ENCODE results near the gene ZC3H18.
A peak's percentile ranks its signal among the peaks of the same experiment; 100 is the strongest.

The ZC3H18 gene

DNA sequence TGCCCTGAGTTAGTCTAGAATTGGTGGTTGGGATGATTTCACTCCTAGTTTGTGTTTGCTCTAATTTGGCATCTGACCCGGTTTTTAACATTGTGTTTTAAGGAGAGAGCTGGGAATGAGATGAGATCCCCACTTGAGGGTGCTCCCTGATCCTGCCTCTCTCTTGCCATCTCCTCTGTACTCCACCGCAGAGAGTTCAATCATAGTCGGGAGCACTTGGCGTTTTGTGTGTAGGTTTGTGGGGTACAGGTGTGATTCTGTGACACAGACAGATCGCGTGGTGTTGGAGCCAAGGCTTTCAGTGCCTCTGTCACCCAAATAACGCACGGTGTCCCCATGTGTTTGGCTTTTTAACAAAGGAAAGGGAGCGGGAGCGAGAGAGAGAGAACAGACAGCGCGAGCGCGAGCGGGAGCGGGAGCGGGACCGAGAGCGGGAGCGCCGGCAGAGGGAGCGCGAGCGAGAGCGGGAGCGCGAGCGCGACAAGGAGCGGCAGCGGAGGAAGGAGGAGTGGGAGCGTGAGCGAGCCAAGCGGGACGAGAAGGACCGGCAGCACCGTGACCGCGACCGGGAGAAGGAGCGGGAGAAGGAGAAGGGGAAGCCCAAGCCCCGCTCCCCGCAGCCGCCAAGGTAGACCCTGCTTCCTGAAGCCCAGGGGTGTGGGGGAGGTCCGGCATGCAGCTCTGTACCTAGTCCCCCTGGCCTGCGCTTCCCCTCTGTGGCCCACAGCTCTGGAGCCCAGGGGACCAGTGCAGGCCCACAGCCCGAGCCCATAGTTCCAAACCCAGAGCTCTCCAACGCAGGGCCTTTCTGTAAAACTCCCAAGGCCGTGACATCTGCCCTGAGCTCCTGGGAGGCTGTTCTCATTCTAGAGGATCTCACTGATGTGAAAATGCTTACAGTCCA is 41.0 kb downstream of the ZC3H18 start:
- DNase-seq (no peak), ATAC-seq (no peak)
- Mint-ChIP-seq H3K9me3 (no peaks in the 10 kb centered on the region), H3K27me3 (no peaks in the 10 kb centered on the region), H3K4me1 (no peaks in the 10 kb centered on the region), H3K4me3 (no peak overlapping the region), H3K36me3 (ENCODE audit: low read depth) (peaks cover 31% of the 10 kb centered on the region), H3K27ac (no peak overlapping the region)

DNA sequence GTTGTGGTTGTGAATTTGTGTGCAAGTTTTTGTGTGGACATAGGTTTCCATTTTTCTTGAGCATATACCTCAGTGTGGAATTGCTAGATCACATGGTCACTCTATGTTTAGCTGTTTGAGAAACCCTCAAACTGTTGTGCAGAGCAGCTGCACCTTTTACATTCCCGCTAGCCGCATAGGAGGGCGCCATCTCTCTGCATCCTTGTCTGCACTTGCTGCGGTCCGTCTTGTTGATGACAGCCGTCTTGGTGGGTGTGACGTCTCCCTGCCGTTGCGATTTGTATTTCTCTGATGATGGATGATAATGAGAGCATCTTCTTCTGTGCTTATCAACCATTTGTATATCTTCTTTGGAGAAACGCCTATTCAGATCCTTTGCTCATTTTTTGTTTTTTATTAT is 43.1 kb downstream of the ZC3H18 start:
- DNase-seq (no peak), ATAC-seq (no peak)
- no peaks in the 10 kb centered on the region for H3K9me3 Mint-ChIP-seq
- no peaks in the 10 kb centered on the region for H3K27me3 Mint-ChIP-seq
- no peaks in the 10 kb centered on the region for H3K4me1 Mint-ChIP-seq
- H3K4me3 Mint-ChIP-seq: no peak overlapping the region
- H3K27ac Mint-ChIP-seq: peak overlapping the region; percentile 3
- peaks cover 22% of the 10 kb centered on the region for H3K36me3 Mint-ChIP-seq (ENCODE audit: low read depth)

DNA sequence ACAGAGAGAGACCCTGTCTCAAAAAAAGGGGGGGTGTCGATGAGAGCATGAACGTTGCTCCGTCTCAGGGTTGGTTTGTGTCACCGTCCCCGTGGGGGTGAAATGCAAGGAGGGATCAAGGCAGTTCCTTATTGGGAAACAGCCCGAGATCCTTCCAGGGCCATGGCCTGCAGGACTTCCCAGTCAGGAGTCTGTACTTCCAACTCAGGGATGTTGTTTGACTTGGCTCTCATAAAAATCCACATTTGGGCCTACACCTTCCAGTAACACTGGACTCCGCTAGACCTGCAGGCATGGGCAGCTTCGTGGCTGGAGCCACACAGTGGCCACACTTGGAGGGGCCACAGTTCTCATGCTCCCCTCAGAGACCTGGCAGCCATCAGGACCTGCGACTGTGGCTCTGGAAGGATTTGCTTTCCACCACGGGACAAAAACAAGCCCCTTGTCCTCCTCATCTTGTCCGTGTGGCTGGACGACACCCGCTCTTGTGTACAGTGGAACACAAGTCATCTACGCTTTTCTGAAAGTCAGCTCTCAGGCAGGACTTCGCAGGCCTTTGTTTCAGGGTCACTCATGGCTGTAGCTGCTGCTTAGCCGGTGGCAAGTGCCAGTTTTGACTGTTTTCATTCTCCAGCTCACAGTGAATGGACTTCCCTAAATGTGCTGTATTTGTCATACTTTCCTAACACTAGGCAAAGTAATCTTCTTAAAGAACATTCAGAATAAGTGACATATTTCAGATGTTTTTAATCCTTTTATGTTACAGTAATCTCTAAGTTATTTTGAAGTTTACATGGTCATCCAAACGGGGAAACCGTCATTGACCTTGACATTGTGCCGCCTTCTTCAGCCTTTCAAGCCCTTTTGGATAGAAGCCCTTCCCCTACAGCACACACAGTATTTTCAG is 44.0 kb downstream of the ZC3H18 start:
- H3K4me1 Mint-ChIP-seq: peaks cover 7% of the 10 kb centered on the region
- no peaks in the 10 kb centered on the region for H3K27me3 Mint-ChIP-seq
- ATAC-seq (no peak), DNase-seq (no peak)
- H3K27ac Mint-ChIP-seq: no peak overlapping the region
- H3K9me3 Mint-ChIP-seq: no peaks in the 10 kb centered on the region
- no peak overlapping the region for H3K4me3 Mint-ChIP-seq
- peaks cover 22% of the 10 kb centered on the region for H3K36me3 Mint-ChIP-seq (ENCODE audit: low read depth)

GRCh38 chr16:88614818-88615580 is 44.8 kb downstream of the ZC3H18 start:
- ATAC-seq (no peak), DNase-seq (no peak)
- Mint-ChIP-seq H3K9me3 (no peaks in the 10 kb centered on the region), H3K36me3 (ENCODE audit: low read depth) (peaks cover 20% of the 10 kb centered on the region), H3K27me3 (no peaks in the 10 kb centered on the region), H3K4me1 (peaks cover 16% of the 10 kb centered on the region), H3K4me3 (no peak overlapping the region), H3K27ac (no peak overlapping the region)

DNA sequence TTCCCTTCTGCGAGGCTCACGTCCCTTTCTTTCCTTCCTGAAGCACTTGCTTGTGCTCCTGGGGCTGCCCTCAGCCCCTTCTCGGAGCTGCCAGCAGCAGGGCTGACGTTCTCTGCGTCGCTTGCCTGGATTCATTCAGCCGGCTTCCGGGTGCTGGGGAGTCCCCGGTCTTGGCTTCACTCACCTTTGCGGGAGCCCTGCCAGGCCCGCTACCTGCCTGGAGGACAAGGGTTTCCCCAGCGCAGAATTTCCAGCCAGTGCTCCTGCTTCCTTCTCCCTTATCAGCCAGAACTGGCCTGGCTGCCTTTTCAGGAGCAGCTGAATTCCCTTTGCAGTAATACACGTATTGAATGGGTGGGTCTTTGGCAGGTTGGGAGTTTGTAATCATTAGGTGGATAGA is 46.1 kb downstream of the ZC3H18 start:
- Mint-ChIP-seq H3K36me3 (ENCODE audit: low read depth) (peaks cover 20% of the 10 kb centered on the region), H3K27ac (no peak overlapping the region), H3K4me1 (peaks cover 25% of the 10 kb centered on the region), H3K4me3 (no peak overlapping the region), H3K9me3 (no peaks in the 10 kb centered on the region), H3K27me3 (no peaks in the 10 kb centered on the region)
- no peak for DNase-seq
- no peak for ATAC-seq

- no peak overlapping the region for H3K4me3 Mint-ChIP-seq
- H3K9me3 Mint-ChIP-seq: no peaks in the 10 kb centered on the region
- DNase-seq (no peak), ATAC-seq (no peak)
- H3K36me3 Mint-ChIP-seq (ENCODE audit: low read depth): peaks cover 20% of the 10 kb centered on the region
- H3K27ac Mint-ChIP-seq: no peak overlapping the region
- H3K4me1 Mint-ChIP-seq: peaks cover 29% of the 10 kb centered on the region
- H3K27me3 Mint-ChIP-seq: no peaks in the 10 kb centered on the region
Measured at GRCh38 chr16:88616736-88617135, 46.5 kb downstream of the ZC3H18 start.

DNA sequence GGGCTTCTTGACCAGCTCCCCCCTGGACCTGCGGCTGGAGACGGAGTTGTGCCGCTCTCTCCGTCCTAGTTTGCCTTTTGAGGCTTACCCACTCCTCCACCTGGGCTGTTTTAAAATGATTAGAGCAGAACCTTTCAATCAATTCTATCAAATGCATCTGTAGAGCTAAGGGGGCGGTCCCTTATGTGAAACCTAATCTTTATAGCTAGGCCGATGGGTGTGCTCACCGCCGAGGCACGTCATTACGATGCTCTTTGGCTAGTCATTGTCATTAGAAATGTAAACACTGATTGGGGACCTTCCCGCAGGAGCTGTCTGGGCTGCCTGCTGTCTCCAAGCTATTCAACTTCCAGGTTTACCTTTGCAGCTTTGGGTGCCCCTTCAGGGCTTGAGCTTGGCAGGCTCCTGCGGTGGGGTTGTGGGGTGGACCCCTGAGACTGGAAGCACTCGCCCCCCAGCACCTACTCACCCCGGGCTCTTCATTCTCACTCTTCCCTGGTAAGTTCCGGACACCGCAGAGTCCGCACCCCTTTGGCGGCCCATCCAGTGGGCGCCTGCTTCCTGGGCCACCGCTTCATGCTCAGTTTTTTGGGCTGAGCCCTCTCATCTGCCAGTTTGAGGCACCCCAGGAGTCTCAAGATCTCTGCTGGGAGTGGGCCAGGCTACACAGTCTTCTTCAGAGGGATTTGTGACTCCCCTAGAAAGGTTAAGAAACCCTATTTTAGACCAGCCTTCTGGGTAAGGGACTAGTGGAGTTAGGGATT is 47.2 kb downstream of the ZC3H18 start:
- DNase-seq (no peak), ATAC-seq (no peak)
- Mint-ChIP-seq H3K4me1 (peaks cover 31% of the 10 kb centered on the region), H3K36me3 (ENCODE audit: low read depth) (peaks cover 24% of the 10 kb centered on the region), H3K27ac (no peak overlapping the region), H3K27me3 (no peaks in the 10 kb centered on the region), H3K4me3 (no peak overlapping the region), H3K9me3 (no peaks in the 10 kb centered on the region)

DNA sequence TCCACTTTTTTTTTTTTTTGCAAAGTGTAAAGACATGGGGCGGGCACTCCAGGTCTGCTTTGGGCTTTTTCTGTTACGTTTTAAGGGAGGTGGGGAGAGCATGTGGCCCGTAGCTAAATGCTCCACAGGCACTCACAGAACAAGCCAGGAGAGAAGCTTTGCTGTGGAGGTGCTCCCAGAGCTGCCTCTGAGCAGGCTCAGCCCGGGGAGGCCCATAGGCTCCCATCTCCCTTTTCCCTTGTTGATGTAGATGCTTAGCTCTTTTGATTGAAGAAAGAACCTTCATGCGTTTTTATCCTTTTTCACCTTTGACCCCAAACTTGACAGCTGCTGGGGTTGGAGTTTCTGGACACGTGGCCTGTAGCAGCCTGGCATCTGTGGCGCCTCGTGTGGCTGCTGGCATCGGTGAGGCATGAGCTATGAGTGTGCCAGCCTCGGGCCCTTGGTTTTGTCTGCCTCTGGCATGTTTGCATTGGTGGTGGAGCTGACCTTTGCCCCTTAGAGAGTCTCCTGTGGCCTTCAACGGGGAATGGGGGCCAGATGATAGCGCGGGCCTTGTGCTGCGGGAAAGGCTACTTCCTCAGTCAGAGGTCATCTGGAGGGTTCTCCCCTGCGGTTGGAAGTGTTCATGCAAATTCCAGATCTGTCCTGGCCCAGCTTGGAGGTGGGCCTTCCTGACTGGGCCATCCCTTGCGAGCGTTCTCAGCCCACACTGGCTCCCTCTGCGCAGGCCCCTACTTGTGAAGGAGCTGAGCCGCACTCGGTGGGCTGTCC is 48.2 kb downstream of the ZC3H18 start:
- Mint-ChIP-seq H3K27ac (no peak overlapping the region), H3K36me3 (ENCODE audit: low read depth) (peaks cover 22% of the 10 kb centered on the region), H3K4me3 (no peak overlapping the region), H3K9me3 (no peaks in the 10 kb centered on the region), H3K4me1 (peaks cover 31% of the 10 kb centered on the region), H3K27me3 (no peaks in the 10 kb centered on the region)
- no peak for ATAC-seq
- DNase-seq: no peak

DNA sequence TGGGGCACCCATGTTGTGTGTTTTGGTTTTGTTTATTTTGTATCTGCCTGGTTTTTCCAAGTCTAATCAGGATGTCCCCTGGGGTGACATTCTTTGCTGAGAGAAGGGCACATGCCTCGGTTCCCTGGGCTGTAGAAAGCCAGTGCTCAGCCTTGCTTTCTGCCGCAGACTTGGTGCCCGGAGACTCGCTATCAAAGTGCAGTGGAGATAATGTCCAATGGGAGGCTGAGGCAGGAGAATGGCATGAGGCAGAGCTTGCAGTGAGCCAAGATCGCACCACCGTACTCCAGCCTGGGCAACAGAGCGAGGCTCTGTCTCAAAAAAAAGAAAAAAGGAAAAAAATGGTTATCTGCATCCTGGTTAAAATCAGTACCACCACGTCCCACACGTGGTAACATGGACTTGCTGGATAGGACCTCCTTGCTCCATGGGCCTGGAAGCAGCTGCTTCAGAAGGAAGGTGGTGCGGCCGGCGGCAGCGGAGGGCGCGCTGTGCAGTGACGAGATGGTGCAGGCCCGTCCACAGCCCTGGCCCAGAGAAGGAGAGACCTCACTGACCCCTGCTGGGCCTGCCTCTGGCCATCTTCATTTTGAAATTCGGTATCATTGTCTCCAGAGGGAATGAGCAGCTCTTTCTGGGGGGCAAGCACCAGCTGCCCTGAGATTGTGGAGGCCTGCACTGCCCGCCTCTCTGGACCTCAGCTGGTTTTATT is 48.9 kb downstream of the ZC3H18 start:
- DNase-seq (no peak), ATAC-seq (no peak)
- peaks cover 31% of the 10 kb centered on the region for H3K4me1 Mint-ChIP-seq
- peaks cover 21% of the 10 kb centered on the region for H3K36me3 Mint-ChIP-seq (ENCODE audit: low read depth)
- H3K4me3 Mint-ChIP-seq: no peak overlapping the region
- no peaks in the 10 kb centered on the region for H3K27me3 Mint-ChIP-seq
- no peaks in the 10 kb centered on the region for H3K9me3 Mint-ChIP-seq
- no peak overlapping the region for H3K27ac Mint-ChIP-seq

GRCh38 chr16:88619859-88620815 is 49.9 kb downstream of the ZC3H18 start:
- ATAC-seq: peak; percentile 76
- peak; percentile 44 for DNase-seq
- Mint-ChIP-seq H3K36me3 (ENCODE audit: low read depth) (peaks cover 21% of the 10 kb centered on the region), H3K9me3 (no peaks in the 10 kb centered on the region), H3K27me3 (no peaks in the 10 kb centered on the region), H3K27ac (peak overlapping the region; percentile 74), H3K4me1 (peaks cover 31% of the 10 kb centered on the region), H3K4me3 (no peak overlapping the region)

- Mint-ChIP-seq H3K27ac (no peak overlapping the region), H3K36me3 (ENCODE audit: low read depth) (peaks cover 30% of the 10 kb centered on the region), H3K9me3 (no peaks in the 10 kb centered on the region), H3K4me1 (peaks cover 31% of the 10 kb centered on the region), H3K4me3 (no peak overlapping the region), H3K27me3 (no peaks in the 10 kb centered on the region)
- DNase-seq (no peak), ATAC-seq (no peak)
Measured at GRCh38 chr16:88622125-88622524, 51.9 kb downstream of the ZC3H18 start.

DNA sequence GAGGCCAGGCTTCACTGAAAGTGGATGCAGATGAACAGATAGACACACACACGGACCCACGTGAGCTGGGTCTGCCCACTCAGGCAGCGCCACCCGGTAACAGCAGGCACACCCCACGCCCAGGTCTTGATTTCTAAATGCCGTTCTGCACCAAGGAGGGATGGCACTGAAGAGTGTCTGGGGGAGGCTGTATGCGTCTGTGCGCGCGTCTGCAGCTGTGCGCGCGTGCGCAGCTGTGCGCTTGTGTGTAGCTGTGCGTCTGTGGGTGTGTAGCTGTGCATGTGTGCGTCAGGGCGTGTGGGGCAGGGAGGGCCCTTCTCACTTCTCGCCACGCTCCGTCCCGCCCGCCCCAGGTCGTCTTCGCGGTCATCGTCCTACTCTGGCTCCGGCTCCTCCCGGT is 52.7 kb downstream of the ZC3H18 start:
- H3K36me3 Mint-ChIP-seq (ENCODE audit: low read depth): peaks cover 33% of the 10 kb centered on the region
- no peaks in the 10 kb centered on the region for H3K27me3 Mint-ChIP-seq
- ATAC-seq: no peak
- no peaks in the 10 kb centered on the region for H3K9me3 Mint-ChIP-seq
- no peak for DNase-seq
- H3K4me3 Mint-ChIP-seq: no peak overlapping the region
- peaks cover 31% of the 10 kb centered on the region for H3K4me1 Mint-ChIP-seq
- H3K27ac Mint-ChIP-seq: no peak overlapping the region

Measured in activated naive CD8-positive, alpha-beta T cell treated with anti-CD3 and anti-CD28 coated beads, Interleukin-2, amount 50 U/mL, for 24 hours (primary cell).